GM15510 (cell line): ENCODE results near the gene MEIS1.

ENCODE experiments used
- POLR2A ChIP-seq: IDR thresholded peaks from 3 replicates; pipeline ENCODE4 v1.6.1; 2011; ENCODE audit warnings: borderline replicate concordance; ENCODE audit not compliant: insufficient read length; ENCODE audit errors: extremely low read depth

MEIS1 gene

GRCh38 chr2:66538291-66538690 is 103.4 kb downstream of the MEIS1 start:
- TF ChIP-seq POLR2A: no peak

- no peak for TF ChIP-seq POLR2A
Measured at GRCh38 chr2:66539452-66539851, 104.5 kb downstream of the MEIS1 start.

DNA sequence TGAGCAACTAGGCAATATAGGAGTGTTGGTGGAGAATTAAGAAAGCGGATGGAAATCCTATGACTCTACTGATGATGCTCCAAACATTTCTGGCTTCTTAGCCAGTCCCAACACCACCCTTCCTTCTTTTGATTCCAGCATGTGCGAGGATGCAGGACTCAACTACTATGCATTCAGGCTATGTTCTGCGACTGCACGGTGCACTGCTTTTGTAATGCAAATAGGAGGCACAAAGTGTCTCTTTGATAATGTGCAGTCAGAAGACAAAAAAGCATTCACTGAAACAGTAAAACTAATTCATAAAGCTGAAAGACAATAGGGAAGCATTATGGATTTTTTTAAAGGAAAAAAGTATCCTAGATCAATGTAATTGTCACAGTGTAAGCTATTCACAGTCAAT is 106.7 kb downstream of the MEIS1 start:
- no peak for TF ChIP-seq POLR2A

- no peak for TF ChIP-seq POLR2A
Measured at GRCh38 chr2:66543257-66543767, 108.4 kb downstream of the MEIS1 start.

- TF ChIP-seq POLR2A: no peak
Measured at GRCh38 chr2:66544258-66544657, 109.3 kb downstream of the MEIS1 start.

- no peak for TF ChIP-seq POLR2A
Measured at GRCh38 chr2:66545258-66545657, 110.3 kb downstream of the MEIS1 start.

DNA sequence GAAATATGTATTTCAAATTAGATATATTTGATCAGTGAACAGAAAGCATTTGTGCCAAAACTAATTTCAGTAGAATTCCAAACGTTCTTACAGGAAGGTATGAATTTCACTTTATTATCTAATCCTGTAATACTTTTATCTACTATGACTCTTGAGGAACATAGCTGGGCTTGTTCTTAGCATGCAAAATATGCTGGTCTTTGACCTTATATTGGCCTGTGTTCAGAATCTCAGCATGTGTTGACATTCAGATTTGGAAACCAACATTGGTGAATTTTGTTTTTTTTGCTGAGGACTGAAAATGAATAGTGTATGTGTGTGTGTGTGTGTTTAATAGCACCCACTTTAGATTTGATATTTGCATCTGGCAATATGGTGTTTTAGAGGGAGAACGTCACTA is 112.2 kb downstream of the MEIS1 start:
- TF ChIP-seq POLR2A: no peak

GRCh38 chr2:66547887-66548286 is 113.0 kb downstream of the MEIS1 start:
- TF ChIP-seq POLR2A: no peak

DNA sequence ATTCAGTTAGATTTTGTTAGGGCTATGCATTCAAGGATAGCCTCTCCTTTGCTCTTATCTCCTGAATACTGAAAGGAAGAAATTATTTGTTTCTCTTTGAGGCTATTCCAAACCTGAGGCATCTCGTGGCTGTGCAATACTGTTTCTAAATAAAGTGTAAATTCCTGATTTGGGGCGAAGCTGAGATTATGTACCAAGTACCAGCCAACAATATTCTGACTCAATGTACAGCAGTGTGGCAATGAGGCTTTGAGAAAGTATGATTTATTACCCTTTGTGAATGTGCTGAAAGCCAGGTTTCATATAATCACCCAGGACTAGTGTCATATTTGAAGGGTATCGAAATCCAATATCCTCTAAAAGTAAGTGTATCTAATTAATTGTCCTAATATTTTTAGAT is 113.5 kb downstream of the MEIS1 start:
- no peak for TF ChIP-seq POLR2A

GRCh38 chr2:66550826-66551225 is 115.9 kb downstream of the MEIS1 start:
- no peak for TF ChIP-seq POLR2A

DNA sequence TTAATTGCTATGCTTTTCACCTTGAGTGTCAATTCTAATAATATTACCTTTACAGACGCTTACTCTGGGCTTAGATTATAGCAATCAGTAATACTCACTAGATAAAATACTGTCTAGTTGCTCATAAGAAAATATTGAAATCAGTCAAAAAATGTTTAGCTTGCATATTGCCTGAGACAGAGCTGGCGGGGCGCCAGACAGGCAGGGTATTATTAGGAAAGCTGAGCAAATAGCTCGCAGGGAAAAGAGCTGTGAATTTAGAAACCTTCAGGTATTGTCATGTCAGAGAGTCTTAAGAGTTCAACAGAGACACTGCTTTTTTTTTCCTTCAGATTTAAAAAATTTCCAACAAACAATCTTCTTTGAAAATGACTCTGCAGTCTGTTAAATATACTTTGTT is 118.4 kb downstream of the MEIS1 start:
- no peak for TF ChIP-seq POLR2A

DNA sequence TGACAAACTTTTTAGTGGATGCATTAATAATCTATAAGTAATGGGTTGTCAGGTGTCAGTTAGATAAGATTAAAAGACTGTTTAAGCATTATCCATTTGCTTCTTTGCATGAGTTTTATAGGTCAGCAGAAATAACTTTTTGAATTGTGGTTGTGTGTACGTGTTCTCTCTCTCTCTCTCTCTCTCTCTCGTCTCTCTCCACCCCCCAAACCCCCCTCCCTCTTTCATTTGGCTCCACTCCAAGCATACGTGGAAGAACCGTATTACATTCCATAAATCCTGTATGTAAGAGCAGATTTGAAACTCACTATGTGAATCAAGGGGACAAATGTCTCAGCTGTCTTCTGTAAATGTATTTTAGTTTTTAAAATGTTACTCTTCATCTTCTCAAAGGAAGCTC is 120.2 kb downstream of the MEIS1 start:
- TF ChIP-seq POLR2A: no peak

DNA sequence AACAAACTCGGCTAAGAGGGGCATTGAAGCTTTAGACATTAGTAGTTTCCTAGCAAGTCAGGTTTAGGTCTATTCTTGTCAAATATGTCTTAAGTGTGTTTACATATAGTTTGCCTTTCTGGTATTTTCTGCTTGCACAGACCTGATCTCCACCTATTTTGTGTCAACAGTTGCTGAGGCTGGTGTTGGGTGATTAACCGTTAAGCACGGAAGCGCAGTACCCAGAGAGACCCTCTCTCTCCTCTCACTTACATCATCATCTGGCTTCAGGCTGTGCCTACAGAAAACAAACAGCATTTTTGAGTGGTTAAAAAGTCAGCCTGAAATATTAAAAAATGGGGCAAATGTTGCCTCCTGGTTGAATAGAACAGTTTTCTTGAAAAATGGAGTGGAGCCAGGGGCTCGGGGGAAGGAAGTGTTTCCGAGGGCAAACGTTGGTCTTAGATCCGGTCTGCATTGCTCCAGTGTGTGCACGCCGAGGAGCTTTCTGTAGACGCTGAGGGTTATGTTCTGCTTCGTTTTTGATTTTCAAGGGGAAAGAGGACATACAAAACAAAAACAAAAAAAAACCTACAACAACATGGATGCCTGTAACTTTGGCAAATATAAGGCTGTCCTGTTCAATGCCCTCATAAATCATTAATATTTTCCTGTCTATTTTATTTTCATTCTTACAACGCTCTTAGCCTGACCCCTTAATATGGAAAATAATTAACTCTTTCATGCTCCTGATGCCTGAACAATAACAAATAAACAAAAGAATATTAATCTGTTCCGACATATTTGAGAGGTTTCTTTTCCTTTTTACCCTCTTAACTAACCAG is 120.8 kb downstream of the MEIS1 start:
- no peak for TF ChIP-seq POLR2A

DNA sequence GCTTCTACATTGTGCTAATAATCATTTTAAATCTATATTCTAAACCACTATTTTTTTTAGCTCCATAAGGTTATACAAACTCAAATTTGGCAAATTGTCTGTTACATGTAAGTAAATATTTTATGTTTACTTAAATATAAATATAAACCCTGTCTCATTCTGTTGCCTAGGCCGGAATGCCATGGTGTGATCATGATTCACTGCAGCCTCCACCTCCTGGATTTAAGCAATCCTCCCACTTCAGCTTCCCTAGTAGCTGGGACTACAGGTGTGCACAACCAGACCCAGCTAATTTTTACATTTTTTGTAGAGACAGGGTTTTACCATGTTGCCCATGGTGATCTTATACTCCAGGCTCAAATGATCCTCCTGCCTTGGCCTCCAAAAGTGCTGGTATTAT is 124.7 kb downstream of the MEIS1 start:
- TF ChIP-seq POLR2A: no peak

DNA sequence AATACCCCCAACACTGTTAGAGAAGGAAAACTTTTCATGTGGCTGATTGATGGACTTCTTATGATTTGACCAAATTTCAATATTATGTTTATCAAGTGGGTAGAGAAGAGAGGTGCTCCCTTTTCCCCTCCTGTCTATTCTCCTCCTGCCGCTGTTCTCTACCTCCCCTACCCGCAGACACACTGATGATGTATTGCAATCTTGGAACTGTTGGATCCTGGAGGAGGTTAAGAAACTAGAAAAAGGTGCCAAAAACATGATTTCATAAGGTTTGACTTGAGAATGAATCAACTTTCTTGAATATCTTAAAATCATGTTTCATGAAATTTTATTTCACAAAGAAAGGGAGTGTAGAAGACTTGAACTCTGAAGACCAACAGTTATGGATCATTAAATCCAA is 125.8 kb downstream of the MEIS1 start:
- no peak for TF ChIP-seq POLR2A

GRCh38 chr2:66561645-66562303 is 126.8 kb downstream of the MEIS1 start:
- TF ChIP-seq POLR2A: no peak
